ENCODE measurements around the gene DLG5. TPM values are rescaled to one million over a fixed set of nuclear protein-coding genes. Genes with fewer than 3 reads are reported as not detected.

Gene DLG5, protein sequence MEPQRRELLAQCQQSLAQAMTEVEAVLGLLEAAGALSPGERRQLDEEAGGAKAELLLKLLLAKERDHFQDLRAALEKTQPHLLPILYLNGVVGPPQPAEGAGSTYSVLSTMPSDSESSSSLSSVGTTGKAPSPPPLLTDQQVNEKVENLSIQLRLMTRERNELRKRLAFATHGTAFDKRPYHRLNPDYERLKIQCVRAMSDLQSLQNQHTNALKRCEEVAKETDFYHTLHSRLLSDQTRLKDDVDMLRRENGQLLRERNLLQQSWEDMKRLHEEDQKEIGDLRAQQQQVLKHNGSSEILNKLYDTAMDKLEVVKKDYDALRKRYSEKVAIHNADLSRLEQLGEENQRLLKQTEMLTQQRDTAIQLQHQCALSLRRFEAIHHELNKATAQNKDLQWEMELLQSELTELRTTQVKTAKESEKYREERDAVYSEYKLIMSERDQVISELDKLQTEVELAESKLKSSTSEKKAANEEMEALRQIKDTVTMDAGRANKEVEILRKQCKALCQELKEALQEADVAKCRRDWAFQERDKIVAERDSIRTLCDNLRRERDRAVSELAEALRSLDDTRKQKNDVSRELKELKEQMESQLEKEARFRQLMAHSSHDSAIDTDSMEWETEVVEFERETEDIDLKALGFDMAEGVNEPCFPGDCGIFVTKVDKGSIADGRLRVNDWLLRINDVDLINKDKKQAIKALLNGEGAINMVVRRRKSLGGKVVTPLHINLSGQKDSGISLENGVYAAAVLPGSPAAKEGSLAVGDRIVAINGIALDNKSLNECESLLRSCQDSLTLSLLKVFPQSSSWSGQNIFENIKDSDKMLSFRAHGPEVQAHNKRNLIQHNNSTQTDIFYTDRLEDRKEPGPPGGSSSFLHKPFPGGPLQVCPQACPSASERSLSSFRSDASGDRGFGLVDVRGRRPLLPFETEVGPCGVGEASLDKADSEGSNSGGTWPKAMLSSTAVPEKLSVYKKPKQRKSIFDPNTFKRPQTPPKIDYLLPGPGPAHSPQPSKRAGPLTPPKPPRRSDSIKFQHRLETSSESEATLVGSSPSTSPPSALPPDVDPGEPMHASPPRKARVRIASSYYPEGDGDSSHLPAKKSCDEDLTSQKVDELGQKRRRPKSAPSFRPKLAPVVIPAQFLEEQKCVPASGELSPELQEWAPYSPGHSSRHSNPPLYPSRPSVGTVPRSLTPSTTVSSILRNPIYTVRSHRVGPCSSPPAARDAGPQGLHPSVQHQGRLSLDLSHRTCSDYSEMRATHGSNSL (N-terminal part only)
- polyA plus RNA-seq (2013, experiment 1 of 4): 42.3 TPM
- 48.2 TPM for polyA plus RNA-seq (2013, experiment 2 of 4)
- polyA plus RNA-seq (2013, experiment 3 of 4): 36.6 TPM
- 42.8 TPM for polyA plus RNA-seq (2013, experiment 4 of 4)

DNA sequence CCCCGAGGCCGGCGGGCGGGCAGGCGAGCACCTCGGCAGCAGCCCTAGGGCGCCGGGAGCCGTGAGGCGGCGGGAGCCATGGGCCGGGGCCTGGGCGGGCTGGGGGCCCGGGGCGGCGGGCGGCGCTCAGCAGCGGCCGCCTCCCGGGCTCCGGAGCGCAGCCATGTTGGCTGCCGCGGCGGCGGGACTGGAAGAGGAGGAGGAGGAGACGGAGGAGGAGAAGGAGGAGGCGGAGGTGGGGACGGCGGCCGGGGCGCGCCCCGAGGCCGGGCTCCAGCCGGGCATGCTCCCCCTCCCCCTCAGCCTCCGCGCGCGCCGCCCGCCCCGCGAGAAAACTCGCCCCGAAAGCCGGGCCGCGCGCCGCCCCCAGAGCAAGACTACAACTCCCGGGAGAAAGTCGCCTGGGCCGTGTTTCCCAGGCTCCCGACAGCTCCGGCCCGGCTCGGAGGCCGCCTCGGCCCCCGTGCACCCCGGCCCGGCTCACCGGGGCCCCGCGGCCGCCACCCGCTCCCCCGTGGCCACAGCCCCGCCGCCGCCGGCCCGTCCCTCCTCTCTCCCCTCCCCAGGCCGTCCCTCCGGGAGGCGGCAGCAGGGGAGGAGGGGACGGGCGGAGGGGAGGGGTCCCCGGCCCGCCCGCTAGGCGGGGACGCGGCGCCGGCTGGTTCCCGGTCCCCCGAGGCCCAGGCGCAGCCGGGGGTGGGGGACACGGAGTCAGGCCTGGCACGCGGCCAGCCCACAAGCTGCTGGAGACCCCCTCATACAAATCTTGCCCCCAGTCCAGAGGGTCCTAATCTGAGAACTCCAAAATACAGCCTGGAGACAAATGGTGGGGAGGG lies at the start of gene DLG5:
TSS of gene DLG5 (minus strand) at position 190 of the 836 bp plus-strand sequence. CDS start 235 bp downstream, outside the sequence.
- WGBS, 2 experiments: 0% methylated on average over 95 of the region's 95 CpGs

GRCh38 chr10:77975086-77975666 lies 48.6 kb upstream of the DLG5 start:
- peaks cover 22% of the 10 kb centered on the region for H3K36me3 ChIP-seq (ENCODE audit: control insufficient read depth, insufficient read depth, low read length)
- no peaks in the 10 kb centered on the region for H3K27me3 ChIP-seq (ENCODE audit: control insufficient read depth, insufficient read depth, low read length, poor library complexity, severe bottlenecking)
- no peak overlapping the region for H3K27ac ChIP-seq (ENCODE audit: insufficient read depth, low read depth, low read length, poor library complexity, severe bottlenecking)
- no peaks in the 10 kb centered on the region for H3K4me1 ChIP-seq (ENCODE audit: control insufficient read depth, insufficient read depth, low read length)
- WGBS, 2 experiments: 92 to 95% methylated on average over 9 of the region's 9 CpGs
- no peak overlapping the region for H3K4me3 ChIP-seq (ENCODE audit: insufficient read depth, low read depth, low read length)
- H3K9me3 ChIP-seq (ENCODE audit: control insufficient read depth, low read length): no peaks in the 10 kb centered on the region

More for the DNA sequence above, at the start of gene DLG5:
- Histone ChIP-seq H3K27ac (ENCODE audit: insufficient read depth, low read depth, low read length, poor library complexity, severe bottlenecking) (no peak within 1 kb of the TSS), H3K9me3 (ENCODE audit: control insufficient read depth, low read length) (no peaks in the 10 kb centered on the region), H3K4me3 (ENCODE audit: insufficient read depth, low read depth, low read length) (peak within 1 kb of the TSS; percentile 80), H3K4me1 (ENCODE audit: control insufficient read depth, insufficient read depth, low read length) (peaks cover 19% of the 10 kb centered on the region), H3K27me3 (ENCODE audit: control insufficient read depth, insufficient read depth, low read length, poor library complexity, severe bottlenecking) (peaks cover 16% of the 10 kb centered on the region), H3K36me3 (ENCODE audit: control insufficient read depth, insufficient read depth, low read length) (no peaks in the 10 kb centered on the region)

DNA sequence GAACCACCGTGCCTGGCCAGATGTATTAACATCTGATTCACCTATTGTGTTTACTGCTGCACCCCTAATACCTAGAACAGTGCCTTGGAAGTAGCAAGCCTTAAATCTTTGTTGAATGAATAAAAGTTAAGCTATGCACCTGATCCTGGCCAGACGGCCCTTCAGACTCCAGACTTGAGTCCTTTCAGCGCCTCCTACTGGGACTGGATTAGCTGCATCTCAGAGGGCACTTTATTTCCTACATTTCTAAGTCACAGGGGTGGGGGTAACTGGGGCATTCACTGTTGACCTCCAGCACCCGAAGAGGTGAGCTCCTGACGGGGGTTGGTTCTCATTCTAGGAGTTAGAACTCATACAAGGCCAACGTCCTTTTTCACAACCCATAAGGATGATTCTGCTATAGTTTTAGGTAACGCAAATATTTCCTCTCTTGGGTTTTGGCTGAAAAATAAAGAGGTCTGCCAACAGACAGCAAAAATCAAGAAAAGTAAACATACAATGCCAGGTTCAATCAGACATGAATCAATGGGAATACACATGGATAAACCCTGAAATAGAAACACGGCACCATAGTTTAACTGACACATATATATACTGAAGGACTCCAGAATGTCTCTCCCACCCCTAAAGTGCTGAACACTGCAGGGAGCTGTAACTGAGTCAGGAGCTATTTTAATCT lies 48.0 kb upstream of the DLG5 start:
- Histone ChIP-seq H3K4me1 (ENCODE audit: control insufficient read depth, insufficient read depth, low read length) (no peaks in the 10 kb centered on the region), H3K4me3 (ENCODE audit: insufficient read depth, low read depth, low read length) (no peak overlapping the region), H3K27me3 (ENCODE audit: control insufficient read depth, insufficient read depth, low read length, poor library complexity, severe bottlenecking) (no peaks in the 10 kb centered on the region), H3K36me3 (ENCODE audit: control insufficient read depth, insufficient read depth, low read length) (peaks cover 16% of the 10 kb centered on the region), H3K27ac (ENCODE audit: insufficient read depth, low read depth, low read length, poor library complexity, severe bottlenecking) (no peak overlapping the region), H3K9me3 (ENCODE audit: control insufficient read depth, low read length) (no peaks in the 10 kb centered on the region)
- WGBS, 2 experiments: 60 to 67% methylated on average over 8 of the region's 8 CpGs

GRCh38 chr10:77973276-77973675 lies 46.7 kb upstream of the DLG5 start:
- Histone ChIP-seq H3K4me3 (ENCODE audit: insufficient read depth, low read depth, low read length) (no peak overlapping the region), H3K27me3 (ENCODE audit: control insufficient read depth, insufficient read depth, low read length, poor library complexity, severe bottlenecking) (no peaks in the 10 kb centered on the region), H3K4me1 (ENCODE audit: control insufficient read depth, insufficient read depth, low read length) (no peaks in the 10 kb centered on the region), H3K27ac (ENCODE audit: insufficient read depth, low read depth, low read length, poor library complexity, severe bottlenecking) (no peak overlapping the region), H3K9me3 (ENCODE audit: control insufficient read depth, low read length) (no peaks in the 10 kb centered on the region), H3K36me3 (ENCODE audit: control insufficient read depth, insufficient read depth, low read length) (peaks cover 11% of the 10 kb centered on the region)
- WGBS, 2 experiments: 97 to 98% methylated on average over 4 of the region's 5 CpGs

DNA sequence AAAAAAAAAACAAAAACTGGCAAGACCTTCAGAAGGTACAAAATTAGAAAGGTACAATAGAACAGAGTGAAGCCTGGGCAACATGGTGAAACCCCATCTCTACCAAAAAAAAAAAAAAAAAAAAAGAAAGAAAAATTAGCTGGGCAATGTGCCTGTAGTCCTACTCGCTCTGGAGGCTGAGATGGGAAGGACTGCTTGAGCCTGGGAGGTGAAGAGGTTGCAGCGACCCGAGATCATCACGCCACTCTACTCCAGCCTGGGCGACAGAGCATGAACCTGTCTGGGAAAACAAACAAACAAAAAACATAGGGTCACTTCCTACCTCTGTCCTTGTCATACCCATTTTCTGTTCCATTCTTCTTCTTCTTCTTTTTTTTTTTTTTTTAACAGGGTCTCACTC lies 45.6 kb upstream of the DLG5 start:
- Histone ChIP-seq H3K27ac (ENCODE audit: insufficient read depth, low read depth, low read length, poor library complexity, severe bottlenecking) (no peak overlapping the region), H3K9me3 (ENCODE audit: control insufficient read depth, low read length) (no peaks in the 10 kb centered on the region), H3K36me3 (ENCODE audit: control insufficient read depth, insufficient read depth, low read length) (peaks cover 9% of the 10 kb centered on the region), H3K4me3 (ENCODE audit: insufficient read depth, low read depth, low read length) (no peak overlapping the region), H3K4me1 (ENCODE audit: control insufficient read depth, insufficient read depth, low read length) (peaks cover 4% of the 10 kb centered on the region), H3K27me3 (ENCODE audit: control insufficient read depth, insufficient read depth, low read length, poor library complexity, severe bottlenecking) (no peaks in the 10 kb centered on the region)
- 88 to 91% methylated on average over 5 of the region's 5 CpGs for WGBS, 2 experiments

- Histone ChIP-seq H3K27ac (ENCODE audit: insufficient read depth, low read depth, low read length, poor library complexity, severe bottlenecking) (no peak overlapping the region), H3K36me3 (ENCODE audit: control insufficient read depth, insufficient read depth, low read length) (peaks cover 5% of the 10 kb centered on the region), H3K4me1 (ENCODE audit: control insufficient read depth, insufficient read depth, low read length) (peaks cover 4% of the 10 kb centered on the region), H3K9me3 (ENCODE audit: control insufficient read depth, low read length) (no peaks in the 10 kb centered on the region), H3K4me3 (ENCODE audit: insufficient read depth, low read depth, low read length) (no peak overlapping the region), H3K27me3 (ENCODE audit: control insufficient read depth, insufficient read depth, low read length, poor library complexity, severe bottlenecking) (no peaks in the 10 kb centered on the region)
- 94 to 97% methylated on average over 3 of the region's 3 CpGs for WGBS, 2 experiments
Observed at GRCh38 chr10:77971804-77972144, 45.2 kb upstream of the DLG5 start.

GRCh38 chr10:77970869-77971803 lies 44.6 kb upstream of the DLG5 start:
- 58 to 64% methylated on average over 6 to 7 of the region's 7 CpGs for WGBS, 2 experiments
- no peak overlapping the region for H3K27ac ChIP-seq (ENCODE audit: insufficient read depth, low read depth, low read length, poor library complexity, severe bottlenecking)
- H3K27me3 ChIP-seq (ENCODE audit: control insufficient read depth, insufficient read depth, low read length, poor library complexity, severe bottlenecking): no peaks in the 10 kb centered on the region
- peaks cover 4% of the 10 kb centered on the region for H3K4me1 ChIP-seq (ENCODE audit: control insufficient read depth, insufficient read depth, low read length)
- no peak overlapping the region for H3K4me3 ChIP-seq (ENCODE audit: insufficient read depth, low read depth, low read length)
- H3K9me3 ChIP-seq (ENCODE audit: control insufficient read depth, low read length): no peaks in the 10 kb centered on the region
- no peaks in the 10 kb centered on the region for H3K36me3 ChIP-seq (ENCODE audit: control insufficient read depth, insufficient read depth, low read length)

DNA sequence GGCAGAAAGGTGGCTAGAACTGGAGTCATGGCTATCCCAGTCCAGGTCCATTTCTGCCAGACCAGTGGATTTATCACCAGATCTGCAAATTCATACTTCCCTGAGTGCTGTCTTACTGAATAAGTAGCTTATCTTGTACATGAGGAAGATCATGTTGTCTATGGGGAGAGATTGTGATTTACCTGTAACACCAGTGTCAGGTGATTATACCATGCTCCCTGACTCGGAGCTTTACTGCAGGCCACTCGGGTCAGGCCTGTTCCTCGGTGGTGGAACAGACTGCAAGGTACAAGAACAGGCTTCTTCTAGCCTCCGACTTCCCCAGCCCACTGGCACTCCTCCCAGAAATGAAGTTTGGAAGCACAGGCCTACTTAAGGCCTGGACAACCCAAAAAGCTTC lies 42.6 kb upstream of the DLG5 start:
- no peaks in the 10 kb centered on the region for H3K27me3 ChIP-seq (ENCODE audit: control insufficient read depth, insufficient read depth, low read length, poor library complexity, severe bottlenecking)
- 94 to 96% methylated on average over 4 of the region's 4 CpGs for WGBS, 2 experiments
- no peaks in the 10 kb centered on the region for H3K9me3 ChIP-seq (ENCODE audit: control insufficient read depth, low read length)
- no peak overlapping the region for H3K4me3 ChIP-seq (ENCODE audit: insufficient read depth, low read depth, low read length)
- H3K36me3 ChIP-seq (ENCODE audit: control insufficient read depth, insufficient read depth, low read length): no peaks in the 10 kb centered on the region
- H3K4me1 ChIP-seq (ENCODE audit: control insufficient read depth, insufficient read depth, low read length): peaks cover 4% of the 10 kb centered on the region
- H3K27ac ChIP-seq (ENCODE audit: insufficient read depth, low read depth, low read length, poor library complexity, severe bottlenecking): no peak overlapping the region
